Mesenchymal stem cell (in vitro differentiated cells and primary cell): ENCODE results near the gene CEP192.
A peak's percentile ranks its signal among the peaks of the same experiment; 100 is the strongest.

Experiments used
- DNase-seq: peaks from one replicate; pipeline ENCODE4 v3.0.0-alpha.2; 2013
- H2AFZ ChIP-seq: one replicate; pipeline ENCODE4 v1.6.1; 2013; ENCODE audit warnings: low read depth, mild to moderate bottlenecking, control low read depth, inconsistent platforms, low read length, moderate library complexity
- H2AK5ac ChIP-seq: 2 replicates; pipeline ENCODE4 v1.6.1; 2013; ENCODE audit warnings: low read length, moderate library complexity, mild to moderate bottlenecking, inconsistent platforms; ENCODE audit not compliant: severe bottlenecking
- H2BK120ac ChIP-seq: one replicate; pipeline ENCODE4 v1.6.1; 2013; ENCODE audit warnings: low read depth, mild to moderate bottlenecking, inconsistent platforms, low read length, moderate library complexity
- H2BK12ac ChIP-seq, 2 experiments: one replicate each; pipeline ENCODE4 v1.6.1; 2013; ENCODE audit warnings: inconsistent platforms in 2 of 2, low read length in 2 of 2, mild to moderate bottlenecking in 2 of 2, moderate library complexity in 2 of 2, control low read depth in 1 of 2
- H2BK15ac ChIP-seq: one replicate; pipeline ENCODE4 v1.6.1; 2013; ENCODE audit warnings: mild to moderate bottlenecking, low read depth, inconsistent platforms; ENCODE audit not compliant: poor library complexity, severe bottlenecking
- H2BK5ac ChIP-seq: 2 replicates; pipeline ENCODE4 v1.6.1; 2013; ENCODE audit warnings: low read depth, mild to moderate bottlenecking, low read length, control low read depth, inconsistent platforms; ENCODE audit not compliant: poor library complexity, severe bottlenecking
- H3K14ac ChIP-seq, 2 experiments: one replicate each; pipeline ENCODE4 v1.6.1; 2013; ENCODE audit warnings: inconsistent platforms in 2 of 2, low read length in 2 of 2, control low read depth in 1 of 2, mild to moderate bottlenecking in 1 of 2, moderate library complexity in 1 of 2
- H3K18ac ChIP-seq, 2 experiments: one replicate each; pipeline ENCODE4 v1.6.1; 2013; ENCODE audit warnings: inconsistent platforms in 2 of 2, low read length in 2 of 2, control low read depth in 1 of 2, low read depth in 1 of 2, mild to moderate bottlenecking in 1 of 2
- H3K23ac ChIP-seq, 2 experiments: one replicate each; pipeline ENCODE4 v1.6.1; 2013; ENCODE audit warnings: inconsistent platforms in 2 of 2, low read length in 2 of 2, mild to moderate bottlenecking in 2 of 2, moderate library complexity in 2 of 2, control low read depth in 1 of 2
- H3K27ac ChIP-seq: 2 replicates; pipeline ENCODE4 v1.5.1; 2013; ENCODE audit warnings: mild to moderate bottlenecking, moderate library complexity, low read length, control low read depth, inconsistent platforms; ENCODE audit not compliant: poor library complexity, severe bottlenecking
- H3K27me3 ChIP-seq, 2 experiments: 2 replicates each; pipeline versions ENCODE4 v1.6.1 to v1.7.0; 2013; ENCODE audit warnings: low read length in 2 of 2, mild to moderate bottlenecking in 2 of 2, moderate library complexity in 2 of 2, control low read depth in 1 of 2, inconsistent platforms in 1 of 2; ENCODE audit not compliant: control insufficient read depth in 1 of 2, insufficient read depth in 1 of 2
- H3K36me3 ChIP-seq, 2 experiments: 2 replicates each; pipeline versions ENCODE4 v1.6.1 to v1.7.0; 2013; ENCODE audit warnings: low read length in 2 of 2, control low read depth in 1 of 2, inconsistent platforms in 1 of 2, low read depth in 1 of 2, mild to moderate bottlenecking in 1 of 2; ENCODE audit not compliant: insufficient read depth in 2 of 2, control insufficient read depth in 1 of 2
- H3K4ac ChIP-seq, 2 experiments: one replicate each; pipeline ENCODE4 v1.6.1; 2013; ENCODE audit warnings: inconsistent platforms in 2 of 2, low read length in 2 of 2, mild to moderate bottlenecking in 2 of 2, moderate library complexity in 2 of 2, control low read depth in 1 of 2, low read depth in 1 of 2
- H3K4me1 ChIP-seq: 2 replicates; pipeline ENCODE4 v1.6.1; 2013; ENCODE audit warnings: low read depth, low read length, control low read depth; ENCODE audit not compliant: control insufficient read depth, insufficient read depth
- H3K4me2 ChIP-seq: 2 replicates; pipeline ENCODE4 v1.6.1; 2013; ENCODE audit warnings: low read length, mild to moderate bottlenecking, inconsistent platforms; ENCODE audit not compliant: poor library complexity, severe bottlenecking
- H3K4me3 ChIP-seq, 2 experiments: 2 replicates each; pipeline versions ENCODE4 v1.5.1 to v1.7.0; 2013; ENCODE audit warnings: low read length in 2 of 2, mild to moderate bottlenecking in 2 of 2, control low read depth in 1 of 2, low read depth in 1 of 2; ENCODE audit not compliant: insufficient read depth in 1 of 2
- H3K79me1 ChIP-seq: replicated peaks from 2 replicates; pipeline ENCODE4 v1.6.1; 2013; ENCODE audit warnings: mild to moderate bottlenecking, control low read depth, low read length, inconsistent platforms; ENCODE audit not compliant: poor library complexity, severe bottlenecking
- H3K9ac ChIP-seq: 2 replicates; pipeline ENCODE4 v1.7.0; 2013; ENCODE audit warnings: mild to moderate bottlenecking, low read length, moderate library complexity
- H3K9me3 ChIP-seq: 2 replicates; pipeline ENCODE4 v1.7.0; 2013; ENCODE audit warnings: mild to moderate bottlenecking, low read length; ENCODE audit not compliant: control insufficient read depth
- H4K8ac ChIP-seq: one replicate; pipeline ENCODE4 v1.6.1; 2013; ENCODE audit warnings: inconsistent platforms, mild to moderate bottlenecking, low read length, moderate library complexity
- H4K91ac ChIP-seq: one replicate; pipeline ENCODE4 v1.6.1; 2013; ENCODE audit warnings: mild to moderate bottlenecking, low read length, inconsistent platforms
- WGBS: methylation state at CpG from one replicate; pipeline ENCODE4 v1.1.7; 2013; ENCODE audit warnings: mixed read lengths; 5-methylcytosine and 5-hydroxymethylcytosine counted together

The CEP192 gene

DNA sequence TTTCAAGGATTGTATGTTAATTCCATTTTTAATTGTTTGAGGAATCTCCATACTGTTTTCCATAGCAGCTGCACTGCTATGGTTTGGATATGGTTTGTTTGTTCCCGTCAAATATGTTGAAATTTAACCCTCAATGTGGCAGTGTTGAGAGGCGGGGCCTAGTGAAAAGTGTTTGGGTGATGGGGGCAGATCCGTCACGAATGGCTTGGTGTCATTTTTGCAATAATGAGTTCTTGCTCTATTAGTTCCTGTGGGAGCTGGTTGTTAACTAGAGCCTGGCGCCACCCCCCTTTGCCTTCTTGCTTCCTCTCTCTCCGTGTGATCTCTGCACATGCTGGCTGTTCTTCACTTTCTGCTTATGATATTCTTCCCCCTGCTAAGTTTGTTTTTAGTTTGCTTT, 156.0 kb downstream of the CEP192 start:
- Histone ChIP-seq H2AK5ac (no peak overlapping the region), H3K9me3 (peaks cover 19% of the 10 kb centered on the region), H3K4me2 (peak overlapping the region; percentile 2), H3K18ac (no peak overlapping the region), H4K8ac (no peak overlapping the region), H3K4ac (no peak overlapping the region), H3K36me3 (no peaks in the 10 kb centered on the region), H2BK12ac (no peak overlapping the region), H3K9ac (no peak overlapping the region), H3K23ac (no peak overlapping the region), H3K14ac (no peak overlapping the region), H2BK15ac (no peak overlapping the region), H3K27ac (no peak overlapping the region), H2BK120ac (no peak overlapping the region), H3K4me3 (no peak overlapping the region), H2AFZ (no peak overlapping the region), H3K79me1 (no peaks in the 10 kb centered on the region), H3K4me1 (peaks cover 2% of the 10 kb centered on the region), H4K91ac (no peak overlapping the region), H2BK5ac (no peak overlapping the region), H3K27me3 (no peaks in the 10 kb centered on the region)
- WGBS: 82% methylated on average over 4 of the region's 6 CpGs
- no peak for DNase-seq

GRCh38 chr18:13151656-13152055, 160.5 kb downstream of the CEP192 start:
- 88% methylated on average over 5 of the region's 5 CpGs for WGBS
- H3K9ac ChIP-seq: no peak overlapping the region
- no peak overlapping the region for H2BK120ac ChIP-seq
- no peak overlapping the region for H3K14ac ChIP-seq
- H3K4me1 ChIP-seq: no peaks in the 10 kb centered on the region
- no peak overlapping the region for H3K4ac ChIP-seq
- no peak overlapping the region for H4K91ac ChIP-seq
- no peak overlapping the region for H3K4me3 ChIP-seq
- H3K36me3 ChIP-seq: no peaks in the 10 kb centered on the region
- no peak overlapping the region for H2AK5ac ChIP-seq
- no peak for DNase-seq
- no peak overlapping the region for H3K27ac ChIP-seq
- no peaks in the 10 kb centered on the region for H3K79me1 ChIP-seq
- no peak overlapping the region for H3K4me2 ChIP-seq
- H3K9me3 ChIP-seq: peaks cover 15% of the 10 kb centered on the region
- H2BK5ac ChIP-seq: no peak overlapping the region
- no peaks in the 10 kb centered on the region for H3K27me3 ChIP-seq
- H2AFZ ChIP-seq: no peak overlapping the region
- no peak overlapping the region for H2BK15ac ChIP-seq
- H2BK12ac ChIP-seq: no peak overlapping the region
- H3K23ac ChIP-seq: no peak overlapping the region
- H4K8ac ChIP-seq: no peak overlapping the region
- no peak overlapping the region for H3K18ac ChIP-seq

GRCh38 chr18:13158428-13158827, 167.3 kb downstream of the CEP192 start:
- no peak overlapping the region for H3K4me2 ChIP-seq
- H2BK15ac ChIP-seq: no peak overlapping the region
- no peak overlapping the region for H2BK5ac ChIP-seq
- H3K14ac ChIP-seq: no peak overlapping the region
- no peak overlapping the region for H3K4ac ChIP-seq
- H2BK120ac ChIP-seq: no peak overlapping the region
- H3K27ac ChIP-seq: no peak overlapping the region
- H3K9me3 ChIP-seq: peaks cover 27% of the 10 kb centered on the region
- no peak overlapping the region for H4K8ac ChIP-seq
- H3K9ac ChIP-seq: no peak overlapping the region
- no peak for DNase-seq
- H3K18ac ChIP-seq: no peak overlapping the region
- peaks cover 2% of the 10 kb centered on the region for H3K4me1 ChIP-seq
- H2AFZ ChIP-seq: no peak overlapping the region
- peaks cover 0 to 2% of the 10 kb centered on the region in 2 experiments for H3K27me3 ChIP-seq
- no peak overlapping the region for H3K23ac ChIP-seq
- no peak overlapping the region for H3K4me3 ChIP-seq
- H4K91ac ChIP-seq: no peak overlapping the region
- no peaks in the 10 kb centered on the region for H3K36me3 ChIP-seq
- no peak overlapping the region for H2BK12ac ChIP-seq
- WGBS: no CpG with 5 or more reads among the region's 1 CpG
- no peaks in the 10 kb centered on the region for H3K79me1 ChIP-seq
- no peak overlapping the region for H2AK5ac ChIP-seq

- Histone ChIP-seq H3K36me3 (no peaks in the 10 kb centered on the region), H3K79me1 (no peaks in the 10 kb centered on the region), H4K8ac (no peak overlapping the region), H2BK5ac (no peak overlapping the region), H3K27ac (no peak overlapping the region), H3K9me3 (peaks cover 27% of the 10 kb centered on the region), H2AFZ (no peak overlapping the region), H4K91ac (no peak overlapping the region), H3K4ac (no peak overlapping the region), H2BK12ac (no peak overlapping the region), H3K27me3 (peaks cover 0 to 2% of the 10 kb centered on the region in 2 experiments), H3K18ac (no peak overlapping the region), H2BK15ac (no peak overlapping the region), H3K9ac (no peak overlapping the region), H3K4me3 (no peak overlapping the region), H3K4me1 (peaks cover 2% of the 10 kb centered on the region), H2AK5ac (no peak overlapping the region), H2BK120ac (no peak overlapping the region), H3K23ac (no peak overlapping the region), H3K14ac (no peak overlapping the region), H3K4me2 (no peak overlapping the region)
- DNase-seq: peak; percentile 75
- WGBS: 49% methylated on average over 5 of the region's 5 CpGs
These were observed 168.4 kb downstream of the CEP192 start for GRCh38 chr18:13159579-13159978.
